SU-DHL-6 (cell line): Measurements from ENCODE around the gene NKX1-2.

Experiments used
- H2AFZ ChIP-seq: fragments of 200-600 bp; sonication (generic); 2 replicates; pipeline ENCODE4 v1.6.1; 2014; ENCODE audit warnings: low read depth, mild to moderate bottlenecking, moderate library complexity, mixed read lengths, antibody characterized with exemption, low read length; ENCODE audit not compliant: severe bottlenecking
- H3F3A ChIP-seq: fragments of 200-600 bp; shearing (Covaris generic); 2 replicates; pipeline ENCODE4 v1.6.0; 2016; ENCODE audit warnings: antibody characterized with exemption, mild to moderate bottlenecking; ENCODE audit not compliant: insufficient read depth
- H3K27ac ChIP-seq: fragments of 200-600 bp; sonication (generic); 2 replicates; pipeline ENCODE4 v1.5.1; 2016; ENCODE audit warnings: low read depth, mild to moderate bottlenecking, low read length, moderate library complexity, mixed read lengths
- H3K27me3 ChIP-seq: fragments of 200-600 bp; sonication (generic), shearing (Covaris generic); 2 replicates; pipeline ENCODE4 v1.6.0; 2014; ENCODE audit warnings: mild to moderate bottlenecking, low read length
- H3K36me3 ChIP-seq: fragments of 200-600 bp; sonication (generic); 2 replicates; pipeline ENCODE4 v1.6.1; 2014; ENCODE audit warnings: mild to moderate bottlenecking, low read length, mixed read lengths
- H3K4me2 ChIP-seq: fragments of 300-600, 200-600 bp; shearing (Covaris generic), sonication (generic); 2 replicates; pipeline ENCODE4 v1.6.0; 2014; ENCODE audit warnings: low read length, low read depth, mild to moderate bottlenecking; ENCODE audit not compliant: poor library complexity, severe bottlenecking
- H3K4me3 ChIP-seq: fragments of 200-600 bp; sonication (generic); 2 replicates; pipeline ENCODE4 v1.5.1; 2014; ENCODE audit warnings: antibody characterized with exemption, low read length, mild to moderate bottlenecking, mixed read lengths; ENCODE audit not compliant: insufficient read depth, poor library complexity, severe bottlenecking
- H3K79me2 ChIP-seq: fragments of 200-600 bp; sonication (generic); 2 replicates; pipeline ENCODE4 v1.6.1; 2014; ENCODE audit warnings: mild to moderate bottlenecking, low read length, moderate library complexity; ENCODE audit not compliant: insufficient read depth
- H3K9ac ChIP-seq: fragments of 200-600 bp; sonication (generic); 2 replicates; pipeline ENCODE4 v1.7.0; 2014; ENCODE audit warnings: mild to moderate bottlenecking, low read length
- H3K9me2 ChIP-seq: fragments of 200-600 bp; sonication (generic); replicated peaks from 2 replicates; pipeline ENCODE4 v1.6.1; 2014; ENCODE audit warnings: low read length; ENCODE audit not compliant: insufficient read depth
- H3K9me3 ChIP-seq: fragments of 200-600 bp; sonication (generic); 2 replicates; pipeline ENCODE4 v1.6.1; 2014; ENCODE audit warnings: low read length, mixed read lengths; ENCODE audit not compliant: insufficient read depth
- H4K20me1 ChIP-seq: fragments of 200-600 bp; sonication (generic); 2 replicates; pipeline ENCODE4 v1.6.1; 2014; ENCODE audit warnings: low read depth, mild to moderate bottlenecking, antibody characterized with exemption, low read length, moderate library complexity, mixed read lengths
- CTCF ChIP-seq: fragments of 200-600 bp; sonication (generic); IDR thresholded peaks from one replicate; pipeline ENCODE4 v1.5.1; 2017; ENCODE audit warnings: antibody characterized with exemption, mild to moderate bottlenecking, low read length, moderate library complexity; ENCODE audit not compliant: insufficient read depth, poor library complexity, severe bottlenecking
- EZH2phosphoT487 ChIP-seq: fragments of 200-600 bp; sonication (generic), shearing (Covaris generic); conservative IDR thresholded peaks from 2 replicates; pipeline ENCODE4 v1.6.1; 2018; ENCODE audit warnings: mild to moderate bottlenecking, antibody characterized with exemption, low read length, moderate library complexity, mixed read lengths

Gene NKX1-2

GRCh38 chr10:124461642-124462347 is 12.0 kb upstream of the NKX1-2 start, which contains the start of gene LHPP:
LHPP (plus strand) TSS chr10:124461823; CDS start chr10:124461863, 40 bp downstream.
- H3K9me3 ChIP-seq: no peaks in the 10 kb centered on the region
- peak within 1 kb of the TSS; percentile 59 for H3K9ac ChIP-seq
- no peaks in the 10 kb centered on the region for H3K79me2 ChIP-seq
- no peak within 1 kb of the TSS; the same call in 1 of the 2 replicates for H3K27ac ChIP-seq
- H3F3A ChIP-seq: peaks cover 5% of the 10 kb centered on the region; the same call in 1 of the 2 replicates
- H3K4me2 ChIP-seq: peak within 1 kb of the TSS; percentile 59
- H3K27me3 ChIP-seq: no peaks in the 10 kb centered on the region
- H3K9me2 ChIP-seq: no peaks in the 10 kb centered on the region
- H3K4me3 ChIP-seq: peak within 1 kb of the TSS; percentile 59
- no peaks in the 10 kb centered on the region for H4K20me1 ChIP-seq
- H2AFZ ChIP-seq: peak within 1 kb of the TSS; percentile 89
- TF ChIP-seq EZH2phosphoT487: no peak
- TF ChIP-seq CTCF: no peak
- H3K36me3 ChIP-seq: no peaks in the 10 kb centered on the region

GRCh38 chr10:124460144-124460543 is 10.3 kb upstream of the NKX1-2 start:
- Histone ChIP-seq H3F3A (no peaks in the 10 kb centered on the region), H3K36me3 (no peaks in the 10 kb centered on the region), H3K9me2 (no peaks in the 10 kb centered on the region), H2AFZ (no peak overlapping the region), H3K9ac (no peak overlapping the region), H4K20me1 (no peaks in the 10 kb centered on the region), H3K79me2 (no peaks in the 10 kb centered on the region), H3K9me3 (no peaks in the 10 kb centered on the region), H3K27ac (no peak overlapping the region), H3K4me3 (no peak overlapping the region), H3K4me2 (no peak overlapping the region), H3K27me3 (no peaks in the 10 kb centered on the region)
- TF ChIP-seq EZH2phosphoT487 (no peak), CTCF (no peak)

- Histone ChIP-seq H3K9me3 (no peaks in the 10 kb centered on the region), H3K79me2 (no peaks in the 10 kb centered on the region), H3K9me2 (no peaks in the 10 kb centered on the region), H3K4me3 (no peak overlapping the region), H2AFZ (no peak overlapping the region), H3K27me3 (no peaks in the 10 kb centered on the region), H4K20me1 (no peaks in the 10 kb centered on the region), H3K9ac (no peak overlapping the region), H3K4me2 (no peak overlapping the region), H3K36me3 (no peaks in the 10 kb centered on the region), H3K27ac (no peak overlapping the region), H3F3A (no peaks in the 10 kb centered on the region)
- no peak for TF ChIP-seq CTCF
- TF ChIP-seq EZH2phosphoT487: no peak
These were observed 9.6 kb upstream of the NKX1-2 start for GRCh38 chr10:124459395-124459794.
